Fibroblast of skin of right biceps (primary cell): ENCODE data around the gene CORO2B.

Experiments
- DNase-seq: peaks from one replicate; pipeline ENCODE4 v3.0.0-alpha.2; 2013

Gene CORO2B

GRCh38 chr15:68653031-68653635, 74.3 kb downstream of the CORO2B start:
- no peak for DNase-seq

GRCh38 chr15:68653801-68654200, 75.0 kb downstream of the CORO2B start:
- no peak for DNase-seq

- DNase-seq = no peak
Observed at GRCh38 chr15:68654786-68655560, 76.2 kb downstream of the CORO2B start.

GRCh38 chr15:68655686-68656437, 77.1 kb downstream of the CORO2B start:
- no peak for DNase-seq

- DNase-seq = no peak
Observed at GRCh38 chr15:68656438-68656739, 77.6 kb downstream of the CORO2B start.

GRCh38 chr15:68658151-68658550, 79.4 kb downstream of the CORO2B start:
- DNase-seq = no peak

- DNase-seq = no peak
Observed at GRCh38 chr15:68658641-68659358, 80.0 kb downstream of the CORO2B start.

GRCh38 chr15:68663526-68663925, 84.7 kb downstream of the CORO2B start:
- DNase-seq = no peak

GRCh38 chr15:68666120-68666811, 87.5 kb downstream of the CORO2B start:
- no peak for DNase-seq

GRCh38 chr15:68666812-68667450, 88.1 kb downstream of the CORO2B start:
- DNase-seq = no peak

- DNase-seq = no peak
Observed at GRCh38 chr15:68667800-68668625, 89.2 kb downstream of the CORO2B start.

GRCh38 chr15:68668926-68669600, 90.3 kb downstream of the CORO2B start:
- no peak for DNase-seq

- no peak for DNase-seq
Observed at GRCh38 chr15:68672251-68672650, 93.5 kb downstream of the CORO2B start.

GRCh38 chr15:68672781-68673205, 94.0 kb downstream of the CORO2B start:
- peak; percentile 19 for DNase-seq

GRCh38 chr15:68674975-68675374, 96.2 kb downstream of the CORO2B start:
- DNase-seq = no peak

GRCh38 chr15:68676011-68676605, 97.3 kb downstream of the CORO2B start:
- no peak for DNase-seq

- DNase-seq = no peak
Observed at GRCh38 chr15:68676926-68677325, 98.1 kb downstream of the CORO2B start.

GRCh38 chr15:68677996-68678395, 99.2 kb downstream of the CORO2B start:
- no peak for DNase-seq

GRCh38 chr15:68678746-68679145, 100.0 kb downstream of the CORO2B start:
- no peak for DNase-seq

- no peak for DNase-seq
Observed at GRCh38 chr15:68679161-68679560, 100.4 kb downstream of the CORO2B start.
